Measurements from ENCODE around the gene CFB. TPM values are rescaled to one million over a fixed set of nuclear protein-coding genes. Genes with fewer than 3 reads are reported as not detected.
"Not testable (repeated sequence)": the region's sequence is repeated elsewhere in the genome, so short reads cannot be mapped to it uniquely, and the experiment has no call there.

Gene CFB
- total RNA-seq, 6 experiments from 2014 or later, result 1,939 to 4,112 (median 3,131) TPM

DNA sequence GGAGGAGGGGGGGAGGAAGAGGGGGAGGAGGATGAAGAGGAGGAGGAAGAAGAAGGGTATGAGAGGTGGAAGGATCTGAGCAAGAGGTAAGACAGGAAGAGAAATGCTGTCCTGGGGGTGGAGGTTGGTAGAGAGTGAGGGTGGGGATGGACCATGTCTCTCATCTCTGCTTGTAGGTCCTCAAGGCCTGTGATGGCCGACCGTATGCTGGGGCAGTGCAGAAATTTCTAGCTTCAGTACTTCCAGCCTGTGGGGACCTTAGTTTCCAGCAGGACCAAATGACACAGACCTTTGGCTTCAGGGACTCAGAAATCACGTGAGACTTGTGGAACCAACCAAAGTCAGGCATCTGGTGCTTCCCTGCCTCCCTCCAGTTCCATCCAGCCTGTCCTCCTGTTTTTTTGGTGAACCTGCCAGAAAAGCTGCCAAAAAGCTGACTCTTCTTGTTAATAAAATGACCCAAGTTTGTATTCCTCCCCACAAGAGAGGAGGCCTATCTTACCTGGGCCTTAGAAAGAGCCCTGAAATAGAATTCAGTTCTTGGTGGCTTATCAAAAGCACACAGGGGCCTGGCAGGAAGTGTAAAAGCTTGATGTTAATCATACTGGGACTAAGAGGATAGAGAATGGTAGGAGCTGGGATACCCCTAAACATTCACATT lies 33.5 kb downstream of the CFB start:
- no peak overlapping the region for H3K4me3 ChIP-seq
- H3K27me3 ChIP-seq, result no peaks in the 10 kb centered on the region
- TF ChIP-seq, protein P1, sequence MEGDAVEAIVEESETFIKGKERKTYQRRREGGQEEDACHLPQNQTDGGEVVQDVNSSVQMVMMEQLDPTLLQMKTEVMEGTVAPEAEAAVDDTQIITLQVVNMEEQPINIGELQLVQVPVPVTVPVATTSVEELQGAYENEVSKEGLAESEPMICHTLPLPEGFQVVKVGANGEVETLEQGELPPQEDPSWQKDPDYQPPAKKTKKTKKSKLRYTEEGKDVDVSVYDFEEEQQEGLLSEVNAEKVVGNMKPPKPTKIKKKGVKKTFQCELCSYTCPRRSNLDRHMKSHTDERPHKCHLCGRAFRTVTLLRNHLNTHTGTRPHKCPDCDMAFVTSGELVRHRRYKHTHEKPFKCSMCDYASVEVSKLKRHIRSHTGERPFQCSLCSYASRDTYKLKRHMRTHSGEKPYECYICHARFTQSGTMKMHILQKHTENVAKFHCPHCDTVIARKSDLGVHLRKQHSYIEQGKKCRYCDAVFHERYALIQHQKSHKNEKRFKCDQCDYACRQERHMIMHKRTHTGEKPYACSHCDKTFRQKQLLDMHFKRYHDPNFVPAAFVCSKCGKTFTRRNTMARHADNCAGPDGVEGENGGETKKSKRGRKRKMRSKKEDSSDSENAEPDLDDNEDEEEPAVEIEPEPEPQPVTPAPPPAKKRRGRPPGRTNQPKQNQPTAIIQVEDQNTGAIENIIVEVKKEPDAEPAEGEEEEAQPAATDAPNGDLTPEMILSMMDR (IDR thresholded peaks at IDR 0.05), result no peak
- peak; percentile 69 for TF ChIP-seq POLR2A (IDR thresholded peaks at IDR 0.05)
- H3K4me1 ChIP-seq, result peaks cover 0 to 27% (median 5%) of the 10 kb centered on the region in 4 donors
- no peaks in the 10 kb centered on the region for H3K9me3 ChIP-seq
- H3K27ac ChIP-seq, result peak overlapping the region; percentile 58 to 83 (median 69)
- DNase-seq (peak; percentile 42 to 86 (median 68)), ATAC-seq (peak; percentile 39 to 76 (median 60))
- H3K36me3 ChIP-seq, result no peaks in the 10 kb centered on the region
- intact Hi-C loops (cut with DNase I), result no loop called here
- WGBS (ENCODE audit: insufficient coverage, low coverage, low lambda C conversion rate, missing lambda C conversion rate), result 0% methylated on average over 2 of the region's 3 CpGs

DNA sequence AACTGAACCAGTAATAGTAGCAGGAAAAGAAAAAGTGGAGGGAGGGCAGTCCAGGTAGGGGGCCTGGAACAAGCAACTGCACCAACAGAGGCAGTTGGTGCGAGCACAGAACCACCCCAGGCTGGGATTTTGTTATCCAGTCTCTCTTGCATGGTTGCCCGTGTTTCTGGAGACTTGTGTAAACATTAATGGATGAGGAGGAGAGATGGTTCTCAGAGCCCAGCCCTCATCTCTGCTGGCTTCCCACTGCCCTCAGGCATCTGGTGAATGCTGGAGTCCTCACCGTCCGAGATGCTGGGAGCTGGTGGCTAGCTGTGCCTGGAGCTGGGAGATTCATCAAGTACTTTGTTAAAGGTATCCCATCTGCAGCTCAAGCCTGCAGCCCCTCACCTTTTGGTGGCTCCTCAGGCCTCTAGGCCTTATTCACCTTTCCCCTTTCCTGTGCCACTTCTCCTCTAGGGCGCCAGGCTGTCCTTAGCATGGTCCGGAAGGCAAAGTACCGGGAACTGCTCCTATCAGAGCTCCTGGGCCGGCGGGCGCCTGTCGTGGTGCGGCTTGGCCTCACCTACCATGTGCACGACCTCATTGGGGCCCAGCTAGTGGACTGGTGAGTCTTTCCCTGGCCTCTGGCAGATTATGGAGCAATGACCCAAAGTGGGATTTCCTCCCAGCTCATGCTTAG lies 34.4 kb downstream of the CFB start:
- H3K9me3 ChIP-seq; H3K27me3 ChIP-seq; ATAC-seq; intact Hi-C loops (cut with DNase I); H3K36me3 ChIP-seq; H3K4me3 ChIP-seq: not testable (repeated sequence)
- WGBS (ENCODE audit: insufficient coverage, low coverage, low lambda C conversion rate, missing lambda C conversion rate), result 79% methylated on average over 7 of the region's 13 CpGs
- H3K27ac ChIP-seq, result peak overlapping the region; percentile 58 to 83 (median 69)
- DNase-seq, result peak in 1 of 3 donors; percentile 43
- H3K4me1 ChIP-seq, result peaks cover 0 to 27% (median 5%) of the 10 kb centered on the region in 4 donors

DNA sequence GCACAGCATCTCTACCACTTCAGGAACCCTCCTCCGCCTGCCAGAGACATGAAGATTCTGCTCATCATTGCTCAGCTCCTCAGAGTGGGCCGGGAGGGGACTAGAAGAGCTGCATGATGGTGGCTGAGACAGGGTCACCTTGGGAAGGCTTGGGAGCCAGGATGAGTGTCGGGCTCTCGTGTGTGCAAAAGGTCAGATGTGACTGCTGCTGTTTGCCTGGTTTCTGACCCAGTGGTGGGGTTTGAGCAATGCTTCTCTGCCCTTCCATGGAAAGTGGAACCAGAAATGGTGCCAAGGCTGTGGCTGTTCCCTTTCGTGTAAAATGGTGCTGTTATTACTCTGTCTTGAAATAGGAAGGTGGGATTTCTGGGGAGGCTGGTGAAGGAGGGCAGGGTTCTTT lies 35.1 kb downstream of the CFB start:
- not testable (repeated sequence) for H3K4me3 ChIP-seq

DNA sequence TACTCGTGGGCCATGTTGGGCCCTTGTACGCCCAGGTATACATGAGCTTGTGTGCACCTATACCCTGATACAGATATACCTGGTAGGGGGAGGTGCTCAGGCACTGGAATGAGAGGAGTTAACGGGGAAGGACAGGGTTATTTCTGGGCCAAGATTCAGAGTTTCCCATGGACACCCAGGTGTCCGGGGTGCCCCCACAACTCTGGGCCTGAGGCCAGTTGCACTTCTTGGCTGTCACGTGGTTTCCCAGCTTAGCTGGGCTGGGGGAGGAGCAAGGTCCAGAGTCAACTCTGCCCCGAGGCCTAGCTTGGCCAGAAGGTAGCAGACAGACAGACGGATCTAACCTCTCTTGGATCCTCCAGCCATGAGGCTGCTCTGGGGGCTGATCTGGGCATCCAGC lies 35.8 kb downstream of the CFB start, which contains the start of gene C4A:
Gene C4A, plus strand, starts transcription at position 314 of the 400 bp plus-strand sequence. Its CDS starts 51 bp downstream, at position 365.
- no CpG with 5 or more reads among the region's 7 CpGs for WGBS (ENCODE audit: insufficient coverage, low coverage, low lambda C conversion rate, missing lambda C conversion rate)
- ATAC-seq, result peak; percentile 60 to 84 (median 66)

More for the DNA sequence above, 35.1 kb downstream of the CFB start:
- DNase-seq; H3K27me3 ChIP-seq; H3K9me3 ChIP-seq; H3K36me3 ChIP-seq; intact Hi-C loops (cut with DNase I); H3K27ac ChIP-seq: not testable (repeated sequence)
- H3K4me1 ChIP-seq, result peaks cover 0 to 27% (median 5%) of the 10 kb centered on the region in 4 donors
- no CpG with 5 or more reads among the region's 5 CpGs for WGBS (ENCODE audit: insufficient coverage, low coverage, low lambda C conversion rate, missing lambda C conversion rate)
- ATAC-seq, result peak; percentile 41 to 66 (median 62)

DNA sequence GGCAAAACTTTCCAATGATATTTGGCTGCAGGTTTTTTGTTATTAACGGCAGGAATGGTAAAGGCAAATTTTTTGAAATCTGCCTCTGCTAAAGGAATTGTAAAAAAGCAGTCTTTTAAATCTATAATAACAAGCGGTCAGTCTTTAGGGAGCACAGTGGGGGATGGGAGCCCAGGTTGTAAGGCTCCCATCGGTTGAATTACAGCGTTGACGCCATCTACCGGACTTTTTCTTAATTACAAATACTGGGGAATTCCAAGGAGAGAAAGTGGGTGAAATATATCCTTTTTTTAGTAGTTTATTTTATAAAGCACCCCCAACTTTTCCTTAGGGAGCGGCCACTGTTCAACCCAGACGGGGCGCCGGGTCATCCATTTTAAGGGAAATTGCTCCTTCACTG lies 43.5 kb downstream of the CFB start:
- H3K4me3 ChIP-seq; ATAC-seq; intact Hi-C loops (cut with DNase I); H3K9me3 ChIP-seq; H3K27ac ChIP-seq; H3K27me3 ChIP-seq; DNase-seq; H3K36me3 ChIP-seq; H3K4me1 ChIP-seq: not testable (repeated sequence)
- no CpG with 5 or more reads among the region's 10 CpGs for WGBS (ENCODE audit: insufficient coverage, low coverage, low lambda C conversion rate, missing lambda C conversion rate)

More for the DNA sequence above, 35.8 kb downstream of the CFB start, which contains the start of gene C4A:
- H3K36me3 ChIP-seq; intact Hi-C loops (cut with DNase I); H3K27me3 ChIP-seq; H3K9me3 ChIP-seq; H3K4me3 ChIP-seq; DNase-seq; H3K27ac ChIP-seq: not testable (repeated sequence)
- H3K4me1 ChIP-seq, result peaks cover 0 to 27% (median 5%) of the 10 kb centered on the region in 4 donors

DNA sequence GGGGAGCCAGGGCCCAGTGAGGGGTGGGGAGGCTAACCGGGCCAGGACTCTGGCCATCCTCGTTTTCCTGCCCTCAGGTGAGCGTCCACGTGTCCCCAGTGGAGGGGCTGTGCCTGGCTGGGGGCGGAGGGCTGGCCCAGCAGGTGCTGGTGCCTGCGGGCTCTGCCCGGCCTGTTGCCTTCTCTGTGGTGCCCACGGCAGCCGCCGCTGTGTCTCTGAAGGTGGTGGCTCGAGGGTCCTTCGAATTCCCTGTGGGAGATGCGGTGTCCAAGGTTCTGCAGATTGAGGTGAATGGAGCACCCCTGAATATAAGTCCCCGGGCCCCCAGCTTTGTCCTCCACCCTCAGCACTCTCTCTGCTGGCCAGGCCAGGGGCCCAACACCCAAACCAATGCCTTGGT lies 48.5 kb downstream of the CFB start:
- H3K27ac ChIP-seq; intact Hi-C loops (cut with DNase I); H3K27me3 ChIP-seq; H3K36me3 ChIP-seq; H3K4me3 ChIP-seq; H3K9me3 ChIP-seq; H3K4me1 ChIP-seq; ATAC-seq: not testable (repeated sequence)
- no CpG with 5 or more reads among the region's 14 CpGs for WGBS (ENCODE audit: insufficient coverage, low coverage, low lambda C conversion rate, missing lambda C conversion rate)
- peak in 2 of 3 donors; percentile 14 to 39 for DNase-seq

DNA sequence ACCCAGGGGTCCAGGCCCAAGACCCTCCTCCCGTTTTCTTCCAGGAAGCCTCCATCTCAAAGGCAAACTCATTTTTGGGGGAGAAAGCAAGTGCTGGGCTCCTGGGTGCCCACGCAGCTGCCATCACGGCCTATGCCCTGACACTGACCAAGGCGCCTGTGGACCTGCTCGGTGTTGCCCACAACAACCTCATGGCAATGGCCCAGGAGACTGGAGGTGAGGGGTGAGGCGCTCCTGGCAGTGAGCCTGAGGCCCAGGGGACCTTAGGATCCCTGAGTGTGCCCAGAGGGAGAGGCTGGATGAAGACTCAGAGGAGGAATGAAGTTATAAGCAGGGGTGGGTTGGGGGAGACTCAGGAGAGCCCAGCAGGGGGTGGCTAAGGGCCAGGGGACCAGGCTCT lies 50.5 kb downstream of the CFB start:
- not testable (repeated sequence) for H3K4me1 ChIP-seq

More for the DNA sequence above, 50.5 kb downstream of the CFB start:
- 60% methylated on average over 1 of the region's 6 CpGs for WGBS (ENCODE audit: insufficient coverage, low coverage, low lambda C conversion rate, missing lambda C conversion rate)
- intact Hi-C loops (cut with DNase I); H3K4me3 ChIP-seq; H3K27ac ChIP-seq; H3K9me3 ChIP-seq; H3K27me3 ChIP-seq; H3K36me3 ChIP-seq: not testable (repeated sequence)
- DNase-seq (peak in 2 of 3 donors; percentile 50 to 58), ATAC-seq (peak in 2 of 4 donors; percentile 1 to 8)

MicroRNA genes within 50 kb of the gene (microRNA counts, 767-probe panel; counts per million panel counts)
- 237 counts per million for microRNA hsa-miR-1236

Small RNAs within 50 kb of the gene (microRNA-seq; reads per million reads assigned to microRNA genes)
- 0 reads per million in 2 donors for gene MIR1236

Small RNAs within 50 kb of the gene (small RNA-seq; reads per million reads assigned to genes)
- gene AL645922.1, result 0 reads per million in 2 experiments

Other genes starting within 250 kb of the CFB start
- 10 to 100 TPM; 29.7 to 34.8 (median 31.2) TPM for gene ABHD16A, start 242.8 kb upstream of the CFB start, total RNA-seq
- not detected for gene LY6G6F, start 239.2 kb upstream of the CFB start, total RNA-seq
- not detected for gene LY6G6D, start 230.7 kb upstream of the CFB start, total RNA-seq
- not detected for gene LY6G6C, start 224.3 kb upstream of the CFB start, total RNA-seq
- under 1 TPM in 2 of 6 experiments, not detected in 4; 0.33 to 0.56 TPM for gene MPIG6B, start 222.7 kb upstream of the CFB start, total RNA-seq
- gene DDAH2, start 216.8 kb upstream of the CFB start, total RNA-seq, result 10 to 100 TPM; 16.3 to 27.5 (median 19.1) TPM
- gene CLIC1, start 209.6 kb upstream of the CFB start, total RNA-seq, result 100 to 1,000 TPM in 1 of 6 experiments, 10 to 100 TPM in 5; 36.7 to 123 (median 62.0) TPM
- 1 to 10 TPM; 3.2 to 8.5 (median 4.3) TPM for gene MSH5, start 206.1 kb upstream of the CFB start, total RNA-seq
- 1 to 10 TPM in 2 of 6 experiments, under 1 TPM in 3, not detected in 1; 0.62 to 1.6 (median 0.90) TPM for gene SAPCD1, start 183.4 kb upstream of the CFB start, total RNA-seq
- 1 to 10 TPM; 1.2 to 5.2 (median 2.7) TPM for gene VWA7, start 168.8 kb upstream of the CFB start, total RNA-seq
- 10 to 100 TPM; 31.0 to 58.1 (median 41.0) TPM for gene VARS1, start 150.3 kb upstream of the CFB start, total RNA-seq
- gene LSM2, start 139.1 kb upstream of the CFB start, total RNA-seq, result 10 to 100 TPM; 11.0 to 26.1 (median 11.6) TPM
- 1 to 10 TPM in 1 of 6 experiments, under 1 TPM in 5; 0.37 to 1.2 (median 0.56) TPM for gene HSPA1L, start 130.8 kb upstream of the CFB start, total RNA-seq
- 100 to 1,000 TPM in 2 of 6 experiments, 10 to 100 TPM in 4; 73.2 to 442 (median 80.2) TPM for gene HSPA1A, start 130.6 kb upstream of the CFB start, total RNA-seq
- 100 to 1,000 TPM in 2 of 6 experiments, 10 to 100 TPM in 4; 41.5 to 144 (median 47.5) TPM for gene HSPA1B, start 118.4 kb upstream of the CFB start, total RNA-seq
- 10 to 100 TPM; 20.3 to 44.8 (median 34.1) TPM for gene NEU1, start 83.3 kb upstream of the CFB start, total RNA-seq
- gene SLC44A4, start 67.1 kb upstream of the CFB start, total RNA-seq, result under 1 TPM in 2 of 6 experiments, not detected in 4; 0.09 to 0.25 TPM
- 10 to 100 TPM; 10.7 to 20.1 (median 13.3) TPM for gene EHMT2, start 48.4 kb upstream of the CFB start, total RNA-seq
- under 1 TPM in 5 of 6 experiments, not detected in 1; 0.25 to 0.82 (median 0.51) TPM for gene ZBTB12, start 44.0 kb upstream of the CFB start, total RNA-seq
- gene C2, start 18.4 kb upstream of the CFB start, total RNA-seq, result 100 to 1,000 TPM; 309 to 739 (median 533) TPM
- 10 to 100 TPM in 5 of 6 experiments, 1 to 10 TPM in 1; 9.3 to 33.8 (median 18.3) TPM for gene NELFE, start 12.9 kb downstream of the CFB start, total RNA-seq
- 10 to 100 TPM; 26.3 to 73.1 (median 47.1) TPM for gene SKIC2, start 13.1 kb downstream of the CFB start, total RNA-seq
- 10 to 100 TPM in 5 of 6 experiments, 1 to 10 TPM in 1; 9.8 to 14.6 (median 12.1) TPM for gene DXO, start 26.0 kb downstream of the CFB start, total RNA-seq
- gene C4A, start 36.0 kb downstream of the CFB start, total RNA-seq, result 1,000 to 10,000 TPM; 1,495 to 2,818 (median 2,205) TPM
- 1,000 to 10,000 TPM; 1,420 to 2,805 (median 2,265) TPM for gene C4B, start 68.7 kb downstream of the CFB start, total RNA-seq
- 10 to 100 TPM in 3 of 6 experiments, 1 to 10 TPM in 3; 5.7 to 60.7 (median 14.0) TPM for gene CYP21A2, start 92.3 kb downstream of the CFB start, total RNA-seq
- 10 to 100 TPM in 3 of 6 experiments, 1 to 10 TPM in 3; 7.2 to 28.3 (median 10.3) TPM for gene TNXB, start 163.2 kb downstream of the CFB start, total RNA-seq
- 10 to 100 TPM; 15.2 to 35.5 (median 33.2) TPM for gene ATF6B, start 182.2 kb downstream of the CFB start, total RNA-seq
- gene FKBPL, start 184.2 kb downstream of the CFB start, total RNA-seq, result 1 to 10 TPM; 1.5 to 2.7 (median 2.2) TPM
- under 1 TPM in 4 of 6 experiments, not detected in 2; 0.13 to 0.29 (median 0.24) TPM for gene PRRT1, start 205.8 kb downstream of the CFB start, total RNA-seq
- gene PPT2, start 208.0 kb downstream of the CFB start, total RNA-seq, result 10 to 100 TPM in 2 of 6 experiments, 1 to 10 TPM in 4; 6.4 to 16.0 (median 8.9) TPM
- 1 to 10 TPM; 1.4 to 6.0 (median 4.2) TPM for gene EGFL8, start 218.5 kb downstream of the CFB start, total RNA-seq
- 10 to 100 TPM; 23.5 to 36.9 (median 31.6) TPM for gene AGPAT1, start 230.0 kb downstream of the CFB start, total RNA-seq
- 10 to 100 TPM; 50.5 to 90.4 (median 60.9) TPM for gene RNF5, start 232.3 kb downstream of the CFB start, total RNA-seq
- 1 to 10 TPM in 4 of 6 experiments, under 1 TPM in 2; 0.81 to 3.4 (median 1.8) TPM for gene AGER, start 238.2 kb downstream of the CFB start, total RNA-seq
- 10 to 100 TPM; 15.5 to 29.5 (median 24.3) TPM for gene PBX2, start 244.1 kb downstream of the CFB start, total RNA-seq
- gene GPSM3, start 246.5 kb downstream of the CFB start, total RNA-seq, result 1 to 10 TPM; 3.7 to 9.2 (median 5.7) TPM